ENCODE data around the gene NUP93.

The NUP93 gene

DNA sequence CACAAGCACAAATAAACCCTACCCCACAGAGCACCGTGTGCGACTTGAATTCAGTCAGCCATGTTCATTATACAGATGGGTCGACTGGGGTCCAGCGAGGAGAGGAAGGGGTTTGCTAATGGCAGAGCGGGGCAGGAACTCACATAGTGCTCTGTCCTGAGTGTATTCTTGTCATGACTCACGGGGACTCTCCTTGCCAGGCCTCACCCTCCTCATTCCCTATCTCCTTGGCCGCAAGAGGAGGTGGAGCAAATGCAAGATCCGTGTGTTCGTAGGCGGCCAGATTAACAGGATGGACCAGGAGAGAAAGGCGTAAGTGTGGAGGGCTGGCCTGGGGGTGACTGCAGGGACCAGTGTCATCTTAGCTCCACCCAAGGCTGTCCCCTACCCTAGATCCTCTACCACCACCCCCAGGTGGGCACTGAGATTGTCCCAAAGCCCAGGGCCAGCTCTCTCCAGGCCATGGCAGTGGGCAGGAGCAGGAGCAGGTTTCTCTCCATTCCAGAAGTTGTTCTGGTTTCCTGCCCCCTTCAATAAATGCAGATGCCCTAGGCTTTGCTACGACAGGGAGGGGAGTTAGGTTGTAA lies 164.5 kb downstream of the NUP93 start:
- no peak for DNase-seq (ENCODE audit: low read depth)

DNA sequence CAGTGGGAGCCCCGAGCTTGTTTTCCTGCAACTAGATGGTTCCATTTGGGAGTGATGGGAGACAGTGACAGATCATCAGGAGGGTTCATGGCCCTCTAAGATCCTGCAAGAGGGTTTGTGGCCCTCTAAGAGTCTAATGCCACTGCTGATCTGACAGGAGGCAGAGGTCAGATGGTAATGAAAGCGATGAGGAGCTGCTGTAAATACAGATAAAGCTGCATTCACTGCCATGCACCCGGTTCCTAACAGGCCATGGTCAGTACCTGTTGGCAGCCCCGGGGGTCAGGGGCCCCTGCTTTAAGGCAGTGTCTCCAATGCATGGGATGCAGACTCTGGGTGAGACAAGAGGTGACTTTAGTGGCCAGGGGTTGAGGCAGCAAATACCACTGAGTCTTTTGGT lies 165.9 kb downstream of the NUP93 start:
- DNase-seq (ENCODE audit: low read depth), result no peak

- DNase-seq (ENCODE audit: low read depth), result no peak
Observed at GRCh38 chr16:56896244-56896643, 166.3 kb downstream of the NUP93 start.

GRCh38 chr16:56897026-56897799 lies 167.3 kb downstream of the NUP93 start:
- no peak for DNase-seq (ENCODE audit: low read depth)

DNA sequence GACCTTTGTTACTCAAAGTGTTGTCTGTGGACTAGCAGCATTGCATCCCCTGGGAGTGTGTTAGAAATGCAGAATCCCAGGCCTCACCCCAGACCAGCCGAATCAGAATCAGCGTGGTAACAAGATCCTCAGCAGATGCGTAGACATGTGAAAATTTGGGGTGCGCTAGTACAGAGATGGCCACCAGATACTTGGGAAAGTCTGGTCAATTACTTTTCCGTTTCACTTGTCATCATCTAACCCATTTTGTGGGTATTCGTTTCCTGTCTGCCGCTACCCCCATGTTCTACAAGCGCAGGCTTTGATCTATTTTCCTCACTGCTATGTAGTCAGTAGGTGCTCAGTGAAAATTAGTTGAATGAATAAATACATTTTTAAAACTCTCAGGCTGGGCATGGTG lies 168.9 kb downstream of the NUP93 start:
- no peak for DNase-seq (ENCODE audit: low read depth)
